Measurements from ENCODE around the gene DRC7. TPM values are rescaled to one million over a fixed set of nuclear protein-coding genes. Genes with fewer than 3 reads are reported as not detected.

The DRC7 gene
- total and polyA plus RNA-seq, 10 donors, result 0.03 to 2.1 (median 0.15) TPM; not detected in 4

GRCh38 chr16:57663917-57664661 lies 30.5 kb upstream of the DRC7 start:
- no peak for TF ChIP-seq POLR2A (IDR thresholded peaks at IDR 0.05)
- TF ChIP-seq POLR2AphosphoS5 (IDR thresholded peaks at IDR 0.05), result no peak
- no peak for TF ChIP-seq CTCF (IDR thresholded peaks at IDR 0.05 in 8 of 11, conservative IDR thresholded peaks at IDR 0.05 in 3 of 11)
- DNase-seq, result peak; percentile 68
- no peaks in the 10 kb centered on the region for H3K9me3 ChIP-seq
- peaks cover 0 to 25% (median 0%) of the 10 kb centered on the region in 6 donors for H3K36me3 ChIP-seq
- intact Hi-C loops (cut with DNase I; ENCODE audit: low total_unique reads), result no loop called here
- no peak overlapping the region for H3K4me3 ChIP-seq
- peak overlapping the region in 2 of 8 donors; percentile 90 to 95 for H3K27ac ChIP-seq
- peaks cover 0 to 37% (median 4%) of the 10 kb centered on the region in 6 donors for H3K4me1 ChIP-seq
- 82 to 89% (median 85%) methylated on average over 14 to 15 of the region's 15 CpGs for WGBS, 5 donors
- peaks cover 0 to 17% (median 0%) of the 10 kb centered on the region in 7 donors for H3K27me3 ChIP-seq (replicated peaks in 1 of 7)

GRCh38 chr16:57664662-57665025 lies 30.0 kb upstream of the DRC7 start:
- intact Hi-C loops (cut with DNase I; ENCODE audit: low total_unique reads), result no loop called here
- Histone ChIP-seq H3K4me1 (peaks cover 0 to 37% (median 4%) of the 10 kb centered on the region in 6 donors), H3K27me3 (replicated peaks in 1 of 7) (peaks cover 0 to 17% (median 0%) of the 10 kb centered on the region in 7 donors), H3K27ac (peak overlapping the region in 3 of 8 donors; percentile 53 to 95 (median 90)), H3K36me3 (peaks cover 0 to 25% (median 0%) of the 10 kb centered on the region in 6 donors), H3K4me3 (no peak overlapping the region), H3K9me3 (no peaks in the 10 kb centered on the region)
- TF ChIP-seq POLR2AphosphoS5 (IDR thresholded peaks at IDR 0.05) (no peak), POLR2A (IDR thresholded peaks at IDR 0.05) (no peak)
- no peak for DNase-seq
- 88 to 95% (median 89%) methylated on average over 6 of the region's 6 CpGs for WGBS, 5 donors

GRCh38 chr16:57665541-57665940 lies 29.1 kb upstream of the DRC7 start:
- Histone ChIP-seq H3K9me3 (no peaks in the 10 kb centered on the region), H3K27ac (peak overlapping the region in 5 of 8 donors; percentile 22 to 95 (median 54)), H3K4me1 (peaks cover 0 to 43% (median 4%) of the 10 kb centered on the region in 6 donors), H3K36me3 (peaks cover 0 to 25% (median 0%) of the 10 kb centered on the region in 6 donors), H3K27me3 (replicated peaks in 1 of 7) (peaks cover 0 to 17% (median 0%) of the 10 kb centered on the region in 7 donors), H3K4me3 (no peak overlapping the region)
- TF ChIP-seq POLR2A (IDR thresholded peaks at IDR 0.05) (no peak), CTCF (IDR thresholded peaks at IDR 0.05 in 8 of 11, conservative IDR thresholded peaks at IDR 0.05 in 3 of 11) (no peak), POLR2AphosphoS5 (IDR thresholded peaks at IDR 0.05) (no peak)
- DNase-seq, result no peak
- intact Hi-C loops (cut with DNase I; ENCODE audit: low total_unique reads), result no loop called here
- whole genome bisulfite sequencing, 5 donors, result 65 to 94% (median 83%) methylated on average over 3 to 4 of the region's 4 CpGs

- Histone ChIP-seq H3K4me1 (peaks cover 0 to 50% (median 4%) of the 10 kb centered on the region in 6 donors), H3K27me3 (replicated peaks in 1 of 7) (peaks cover 0 to 17% (median 0%) of the 10 kb centered on the region in 7 donors), H3K9me3 (no peaks in the 10 kb centered on the region), H3K4me3 (peak overlapping the region in 1 of 8 donors; percentile 61), H3K36me3 (peaks cover 0 to 22% (median 0%) of the 10 kb centered on the region in 6 donors), H3K27ac (peak overlapping the region in 5 of 8 donors; percentile 45 to 95 (median 89))
- TF ChIP-seq POLR2AphosphoS5 (IDR thresholded peaks at IDR 0.05) (no peak), CTCF (IDR thresholded peaks at IDR 0.05 in 8 of 11, conservative IDR thresholded peaks at IDR 0.05 in 3 of 11) (no peak), POLR2A (IDR thresholded peaks at IDR 0.05) (no peak)
- intact Hi-C loops (cut with DNase I; ENCODE audit: low total_unique reads), result no loop called here
- 76 to 90% (median 85%) methylated on average over 7 to 11 of the region's 11 CpGs for WGBS, 5 donors
- DNase-seq, result peak; percentile 71
These were observed 28.1 kb upstream of the DRC7 start for GRCh38 chr16:57666353-57667047.

All from spleen (tissue), 11 donors.